ENCODE data around the gene EIF4E3. TPM values are rescaled to one million over a fixed set of nuclear protein-coding genes. Genes with fewer than 3 reads are reported as not detected.

The EIF4E3 gene
- total and polyA plus RNA-seq, 4 donors: 7.5 to 26.4 (median 22.2) TPM

Other genes starting within 250 kb of the EIF4E3 start
- gene FOXP1, start 141.7 kb downstream of the EIF4E3 start, total RNA-seq: 100 to 1,000 TPM in 1 of 2 donors, 10 to 100 TPM in 1; 97.4 to 118 TPM
- gene FOXP1, start 141.7 kb downstream of the EIF4E3 start, polyA plus RNA-seq (ENCODE audit: insufficient read length in 2 of 2): 10 to 100 TPM; 27.4 to 34.8 TPM
- 10 to 100 TPM in 1 of 2 donors, 1 to 10 TPM in 1; 4.2 to 10.8 TPM for gene GPR27, start 28.5 kb upstream of the EIF4E3 start, total RNA-seq
- gene GPR27, start 28.5 kb upstream of the EIF4E3 start, polyA plus RNA-seq (ENCODE audit: insufficient read length in 2 of 2): 10 to 100 TPM; 32.9 to 35.5 TPM
- gene PROK2, start 59.7 kb upstream of the EIF4E3 start, total RNA-seq: 1 to 10 TPM in 1 of 2 donors, not detected in 1; 2.0 TPM
- gene PROK2, start 59.7 kb upstream of the EIF4E3 start, polyA plus RNA-seq (ENCODE audit: insufficient read length in 2 of 2): under 1 TPM; 0.14 to 0.33 TPM

Measured in spinal cord (tissue), 4 donors.